Astrocyte (in vitro differentiated cells and primary cell): ENCODE results near the gene POM121.
"Not testable (repeated sequence)": the region's sequence is repeated elsewhere in the genome, so short reads cannot be mapped to it uniquely, and the experiment has no call there.

Source experiments
- CTCF ChIP-seq: IDR thresholded peaks from 2 replicates; pipeline ENCODE4 v1.5.1; 2011; ENCODE audit warnings: low read depth, mild to moderate bottlenecking, inconsistent platforms, low read length, moderate library complexity; ENCODE audit not compliant: insufficient read depth
- EZH2 ChIP-seq: IDR thresholded peaks from 2 replicates; pipeline ENCODE4 v1.6.1; 2012; ENCODE audit warnings: mild to moderate bottlenecking, low read length, inconsistent platforms; ENCODE audit not compliant: insufficient read depth

DNA sequence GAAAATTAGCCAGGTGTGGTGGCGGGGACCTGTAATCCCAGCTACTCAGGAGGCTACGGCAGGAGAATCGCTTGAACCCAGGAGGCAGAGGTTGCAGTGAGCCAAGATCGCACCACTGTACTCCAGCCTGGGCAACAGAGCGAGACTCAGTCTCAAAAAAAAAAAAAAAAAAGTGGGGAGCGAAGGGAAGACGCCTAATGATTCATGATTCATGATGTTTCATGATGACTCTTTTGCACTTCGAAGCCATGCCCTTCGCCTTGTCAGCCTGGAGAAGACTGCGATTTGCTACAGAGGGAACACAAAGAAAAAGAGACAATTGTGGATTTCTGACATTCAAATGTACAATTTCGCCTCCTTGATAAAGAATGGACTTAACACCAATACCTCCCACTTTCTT, 57.2 kb downstream of the POM121 start:
- TF ChIP-seq CTCF, EZH2: not testable (repeated sequence)
